IPS-18a (cell line): ENCODE measurements around the gene KCNMB2.

Experiments used
- H3K27ac ChIP-seq: one replicate; pipeline ENCODE4 v1.5.1; 2013; ENCODE audit warnings: low read length
- H3K27me3 ChIP-seq: one replicate; pipeline ENCODE4 v1.6.1; 2013; ENCODE audit warnings: mild to moderate bottlenecking, low read length; ENCODE audit not compliant: control insufficient read depth, insufficient read depth
- H3K36me3 ChIP-seq: one replicate; pipeline ENCODE4 v1.6.1; 2013; ENCODE audit warnings: low read depth, low read length; ENCODE audit not compliant: control insufficient read depth
- H3K4me1 ChIP-seq: one replicate; pipeline ENCODE4 v1.6.1; 2013; ENCODE audit warnings: low read depth, low read length; ENCODE audit not compliant: control insufficient read depth
- H3K4me3 ChIP-seq: one replicate; pipeline ENCODE4 v1.5.1; 2013; ENCODE audit warnings: low read length
- H3K9ac ChIP-seq: one replicate; pipeline ENCODE4 v1.6.1; 2013; ENCODE audit warnings: mild to moderate bottlenecking, low read length, moderate library complexity
- H3K9me3 ChIP-seq: one replicate; pipeline ENCODE4 v1.6.1; 2013; ENCODE audit warnings: low read depth, low read length; ENCODE audit not compliant: control insufficient read depth

Gene KCNMB2

DNA sequence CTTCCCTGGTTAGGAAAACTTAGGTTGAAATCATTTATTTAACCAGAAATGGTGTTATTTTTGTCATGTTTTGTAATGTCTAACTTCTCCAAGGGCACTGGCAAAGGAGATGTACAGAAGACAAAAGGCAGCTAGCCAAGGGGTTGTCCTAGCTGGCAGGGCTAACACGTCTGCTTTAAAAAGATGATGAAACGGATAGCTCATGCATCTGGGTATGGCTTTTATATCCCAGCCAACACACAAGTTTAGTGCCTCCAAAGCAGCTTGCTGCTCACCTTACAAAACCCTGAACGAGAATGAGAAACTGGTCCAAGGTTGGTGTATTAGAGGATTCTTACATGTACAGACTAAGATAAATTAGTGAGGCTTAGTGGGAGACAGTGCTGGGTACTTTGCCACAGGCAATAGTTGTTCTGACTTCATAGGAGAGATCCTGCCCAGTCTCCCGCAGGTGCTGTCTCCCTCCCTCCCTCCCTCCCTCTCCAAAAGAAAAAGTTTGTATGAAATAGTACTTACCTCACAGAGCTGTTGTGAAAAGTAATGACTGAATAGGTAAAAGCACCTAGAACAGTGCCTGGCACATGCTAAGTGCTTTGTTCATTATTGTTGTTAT lies 47.8 kb downstream of the KCNMB2 start:
- H3K27ac ChIP-seq: no peak overlapping the region
- H3K9me3 ChIP-seq: no peaks in the 10 kb centered on the region
- H3K36me3 ChIP-seq: no peaks in the 10 kb centered on the region

DNA sequence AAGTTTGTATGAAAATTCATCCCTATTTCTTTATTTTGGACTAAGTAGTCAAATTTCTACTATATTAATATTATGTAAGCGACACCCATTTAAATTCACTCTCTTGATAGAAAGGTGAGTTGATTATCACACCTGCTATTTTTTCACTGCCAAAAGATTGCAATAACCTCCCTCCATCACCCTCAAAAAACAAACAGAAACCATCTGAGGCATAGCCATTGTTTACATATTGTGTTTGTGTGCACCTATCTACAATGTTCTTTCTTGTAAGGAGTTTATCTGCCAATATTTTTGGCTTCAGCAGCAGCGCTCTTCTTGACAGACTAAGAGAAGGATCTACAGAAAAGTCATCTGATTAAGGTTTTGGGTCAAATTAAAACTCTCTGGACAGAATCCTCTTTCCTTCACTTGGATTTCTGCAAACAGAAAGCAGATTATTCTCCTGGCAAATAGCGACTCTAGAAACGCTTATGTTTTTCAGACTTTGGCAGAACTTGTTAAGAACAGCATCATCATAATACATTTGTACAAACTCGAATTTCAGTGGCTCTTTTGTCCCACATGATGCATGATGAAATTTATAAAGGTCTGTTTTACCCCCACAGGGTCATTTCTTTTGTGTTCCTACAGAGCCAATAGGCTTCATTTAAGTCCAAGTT lies 48.6 kb downstream of the KCNMB2 start:
- no peaks in the 10 kb centered on the region for H3K9me3 ChIP-seq
- H3K9ac ChIP-seq: no peak overlapping the region
- H3K36me3 ChIP-seq: no peaks in the 10 kb centered on the region
- H3K4me1 ChIP-seq: no peaks in the 10 kb centered on the region
- no peak overlapping the region for H3K4me3 ChIP-seq
- no peaks in the 10 kb centered on the region for H3K27me3 ChIP-seq
- no peak overlapping the region for H3K27ac ChIP-seq

More for the DNA sequence above, 47.8 kb downstream of the KCNMB2 start:
- H3K27me3 ChIP-seq: no peaks in the 10 kb centered on the region
- H3K4me1 ChIP-seq: no peaks in the 10 kb centered on the region
- no peak overlapping the region for H3K9ac ChIP-seq
- H3K4me3 ChIP-seq: no peak overlapping the region

DNA sequence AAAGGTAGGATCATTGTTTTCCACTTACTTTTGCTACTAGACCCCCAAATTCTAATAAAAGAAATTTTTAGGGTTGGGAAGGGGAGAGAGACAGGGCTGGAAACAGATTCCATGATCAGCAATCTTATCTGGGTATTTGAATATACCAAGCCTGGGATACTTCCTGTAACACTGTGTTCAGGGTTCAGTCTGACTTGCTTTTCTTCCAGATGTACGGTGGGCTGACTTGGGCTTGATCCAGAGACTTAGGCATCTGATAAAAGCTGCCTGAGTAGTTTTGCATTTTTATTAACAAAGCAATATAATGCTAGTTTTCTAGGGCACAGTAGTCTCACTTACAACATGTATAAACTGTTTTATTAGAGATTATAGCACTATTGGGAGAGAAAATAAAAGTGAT lies 49.2 kb downstream of the KCNMB2 start:
- Histone ChIP-seq H3K9ac (no peak overlapping the region), H3K4me1 (no peaks in the 10 kb centered on the region), H3K36me3 (no peaks in the 10 kb centered on the region), H3K9me3 (no peaks in the 10 kb centered on the region), H3K27ac (no peak overlapping the region), H3K4me3 (no peak overlapping the region), H3K27me3 (no peaks in the 10 kb centered on the region)

GRCh38 chr3:178586076-178586475 lies 49.8 kb downstream of the KCNMB2 start:
- Histone ChIP-seq H3K9ac (no peak overlapping the region), H3K36me3 (no peaks in the 10 kb centered on the region), H3K9me3 (no peaks in the 10 kb centered on the region), H3K4me3 (no peak overlapping the region), H3K27ac (no peak overlapping the region), H3K27me3 (no peaks in the 10 kb centered on the region), H3K4me1 (no peaks in the 10 kb centered on the region)

DNA sequence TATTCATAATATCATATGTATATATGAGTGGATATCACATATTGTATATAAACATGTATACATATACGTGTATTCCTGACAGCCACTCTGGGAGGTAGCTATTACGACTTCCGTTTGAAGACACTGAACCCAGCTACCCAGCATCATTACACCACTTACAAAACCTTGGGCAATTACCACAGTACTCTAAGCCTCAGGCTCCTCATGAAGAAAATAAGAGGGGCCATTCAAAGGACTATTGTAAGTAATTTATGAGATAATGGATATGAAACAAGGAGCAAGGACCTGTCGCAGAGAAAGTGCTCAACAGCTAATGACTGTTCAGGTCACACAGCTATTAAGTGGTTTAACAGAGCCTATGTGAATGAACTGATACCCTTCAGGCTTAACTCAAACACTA lies 52.4 kb downstream of the KCNMB2 start:
- H3K9me3 ChIP-seq: no peaks in the 10 kb centered on the region
- no peaks in the 10 kb centered on the region for H3K36me3 ChIP-seq
- no peak overlapping the region for H3K27ac ChIP-seq
- no peak overlapping the region for H3K4me3 ChIP-seq
- no peaks in the 10 kb centered on the region for H3K27me3 ChIP-seq
- H3K4me1 ChIP-seq: no peaks in the 10 kb centered on the region
- H3K9ac ChIP-seq: no peak overlapping the region

DNA sequence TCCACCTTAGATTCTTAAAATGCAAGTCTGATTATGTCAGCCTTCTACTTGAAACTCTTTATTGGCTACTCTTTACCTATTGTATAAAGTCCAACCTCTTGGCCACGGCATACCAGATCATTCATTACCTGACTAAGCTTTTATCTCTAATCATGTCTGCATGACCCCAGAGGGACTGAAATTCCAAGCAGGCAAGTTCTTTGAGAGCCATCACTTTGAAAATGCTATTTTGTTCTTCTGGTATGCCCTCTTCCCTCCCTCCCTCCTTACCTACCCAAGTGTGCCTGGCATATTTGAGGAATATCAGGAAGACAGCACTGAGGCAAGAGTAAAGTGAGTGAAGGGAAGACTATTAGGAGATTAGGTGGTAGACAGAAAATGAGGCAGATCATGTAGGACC lies 57.5 kb downstream of the KCNMB2 start:
- Histone ChIP-seq H3K4me1 (no peaks in the 10 kb centered on the region), H3K36me3 (no peaks in the 10 kb centered on the region), H3K27me3 (no peaks in the 10 kb centered on the region), H3K9me3 (no peaks in the 10 kb centered on the region), H3K9ac (no peak overlapping the region), H3K27ac (no peak overlapping the region), H3K4me3 (no peak overlapping the region)

DNA sequence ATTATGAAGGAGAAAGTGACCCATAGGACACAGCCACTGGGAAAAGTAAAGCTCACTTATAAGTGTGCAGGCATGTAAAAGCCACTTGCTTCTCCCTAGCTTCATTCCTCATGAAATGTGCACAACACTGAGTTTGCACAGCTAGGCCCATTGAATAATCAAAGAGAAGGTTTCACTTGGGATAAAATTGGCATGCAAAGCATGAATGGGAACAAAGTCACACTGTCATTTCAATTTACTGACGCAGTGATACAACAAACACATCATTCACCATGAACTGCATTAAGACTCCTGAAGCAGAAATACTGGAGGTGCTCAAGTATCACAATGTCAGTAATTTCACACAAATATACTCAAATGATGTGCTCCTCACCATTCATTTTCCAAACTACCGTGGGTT lies 61.1 kb downstream of the KCNMB2 start:
- Histone ChIP-seq H3K9me3 (no peaks in the 10 kb centered on the region), H3K4me3 (no peak overlapping the region), H3K4me1 (peaks cover 7% of the 10 kb centered on the region), H3K27me3 (no peaks in the 10 kb centered on the region), H3K27ac (no peak overlapping the region), H3K9ac (no peak overlapping the region), H3K36me3 (no peaks in the 10 kb centered on the region)

GRCh38 chr3:178602856-178603255 lies 66.6 kb downstream of the KCNMB2 start:
- no peaks in the 10 kb centered on the region for H3K9me3 ChIP-seq
- H3K27ac ChIP-seq: no peak overlapping the region
- no peaks in the 10 kb centered on the region for H3K27me3 ChIP-seq
- H3K9ac ChIP-seq: no peak overlapping the region
- peaks cover 7% of the 10 kb centered on the region for H3K4me1 ChIP-seq
- H3K4me3 ChIP-seq: no peak overlapping the region
- H3K36me3 ChIP-seq: no peaks in the 10 kb centered on the region

- H3K4me1 ChIP-seq: peaks cover 7% of the 10 kb centered on the region
- H3K36me3 ChIP-seq: no peaks in the 10 kb centered on the region
- no peak overlapping the region for H3K9ac ChIP-seq
- no peaks in the 10 kb centered on the region for H3K27me3 ChIP-seq
- H3K27ac ChIP-seq: no peak overlapping the region
- H3K9me3 ChIP-seq: no peaks in the 10 kb centered on the region
- no peak overlapping the region for H3K4me3 ChIP-seq
Observed at GRCh38 chr3:178603735-178604134, 67.5 kb downstream of the KCNMB2 start.

GRCh38 chr3:178618197-178618596 lies 82.0 kb downstream of the KCNMB2 start:
- Histone ChIP-seq H3K36me3 (no peaks in the 10 kb centered on the region), H3K27me3 (no peaks in the 10 kb centered on the region), H3K4me1 (no peaks in the 10 kb centered on the region), H3K27ac (no peak overlapping the region), H3K9ac (no peak overlapping the region), H3K9me3 (no peaks in the 10 kb centered on the region), H3K4me3 (no peak overlapping the region)

- H3K9ac ChIP-seq: no peak overlapping the region
- H3K27me3 ChIP-seq: no peaks in the 10 kb centered on the region
- H3K4me3 ChIP-seq: no peak overlapping the region
- H3K4me1 ChIP-seq: no peaks in the 10 kb centered on the region
- no peaks in the 10 kb centered on the region for H3K36me3 ChIP-seq
- H3K9me3 ChIP-seq: no peaks in the 10 kb centered on the region
- H3K27ac ChIP-seq: no peak overlapping the region
Observed at GRCh38 chr3:178618896-178619295, 82.7 kb downstream of the KCNMB2 start.

GRCh38 chr3:178623666-178624255 lies 87.5 kb downstream of the KCNMB2 start:
- Histone ChIP-seq H3K9me3 (no peaks in the 10 kb centered on the region), H3K27ac (no peak overlapping the region), H3K27me3 (no peaks in the 10 kb centered on the region), H3K4me3 (no peak overlapping the region), H3K9ac (no peak overlapping the region), H3K4me1 (no peaks in the 10 kb centered on the region), H3K36me3 (no peaks in the 10 kb centered on the region)
